ENCODE results near the gene CXXC5. TPM values are rescaled to one million over a fixed set of nuclear protein-coding genes. Genes with fewer than 3 reads are reported as not detected.
A peak's percentile ranks its signal among the peaks of the same experiment; 100 is the strongest.

CXXC5 gene
- polyA plus RNA-seq, 2 donors, result 21.9 to 27.8 TPM

DNA sequence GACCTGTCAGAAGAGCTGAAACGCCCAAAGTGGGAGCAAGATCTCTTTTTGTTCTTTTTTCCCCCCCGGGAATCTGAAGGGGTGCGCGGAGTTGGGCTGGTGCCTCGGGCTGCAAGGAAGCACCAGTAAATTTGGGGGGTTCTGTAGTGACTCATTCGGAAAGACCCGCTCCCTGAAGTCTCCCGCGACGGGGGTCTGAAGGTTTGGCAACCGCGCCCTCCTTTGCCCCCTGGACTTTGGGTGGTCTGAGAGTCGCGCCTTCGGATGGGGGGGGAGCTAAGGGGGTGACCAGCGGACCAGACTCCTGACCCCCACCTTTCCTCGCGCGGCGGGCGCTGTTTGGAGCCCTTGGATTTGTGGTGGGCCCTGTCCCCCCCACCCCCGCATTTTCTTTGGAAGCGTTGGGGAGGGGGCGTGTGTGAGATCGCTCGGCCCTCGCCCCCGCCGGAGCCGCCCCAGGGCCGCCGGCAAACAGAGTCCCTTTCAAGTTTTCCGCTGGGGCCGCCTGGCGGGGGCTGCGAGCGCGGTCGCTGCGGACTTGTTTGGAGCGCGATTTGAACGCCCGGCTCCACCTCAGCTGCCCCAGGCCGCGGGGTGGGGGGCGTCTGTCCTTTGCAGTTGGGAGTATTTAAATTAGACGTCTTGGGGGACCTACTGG lies 2.0 kb downstream of the CXXC5 start:
- Histone ChIP-seq H3K4me3 (ENCODE audit: low read depth in 1 of 2, low read length in 2 of 2) (peak overlapping the region; percentile 65 to 74), H3K27ac (ENCODE audit: low read depth in 2 of 2, low read length in 1 of 2) (peak overlapping the region; percentile 76 to 86), H3K27me3 (ENCODE audit: control insufficient read depth in 1 of 2, insufficient read depth in 2 of 2, low read length in 2 of 2) (peaks cover 0 to 3% of the 10 kb centered on the region in 2 donors), H3K9me3 (ENCODE audit: control insufficient read depth in 2 of 2, insufficient read depth in 1 of 2, low read depth in 1 of 2, low read length in 1 of 2) (no peaks in the 10 kb centered on the region), H3K4me1 (ENCODE audit: control insufficient read depth in 2 of 2, insufficient read depth in 2 of 2, low read length in 1 of 2) (peaks cover 0 to 20% of the 10 kb centered on the region in 2 donors), H3K36me3 (ENCODE audit: control insufficient read depth in 2 of 2, insufficient read depth in 2 of 2, low read length in 1 of 2) (no peaks in the 10 kb centered on the region)
- WGBS, 2 donors, result 2% methylated on average over 46 to 48 of the region's 48 CpGs

DNA sequence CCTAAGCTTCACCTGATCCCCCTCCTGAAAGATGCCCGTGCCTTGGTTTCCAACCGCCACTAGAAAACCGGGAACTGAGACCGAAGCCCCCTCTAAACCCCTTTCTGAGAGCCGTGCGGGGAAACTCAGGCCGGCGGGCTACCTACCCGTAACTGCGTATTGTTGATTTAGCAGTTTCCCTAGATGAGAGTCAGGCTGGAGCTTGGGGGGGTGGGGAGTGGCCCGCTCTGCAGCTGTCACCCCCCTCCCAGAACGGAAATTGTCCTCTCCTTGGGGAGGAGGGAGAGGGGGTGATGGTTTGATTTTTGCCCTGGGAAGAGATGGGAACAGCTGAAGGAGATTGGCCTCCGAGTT lies 2.5 kb downstream of the CXXC5 start:
- 22 to 45% methylated on average over 13 of the region's 13 CpGs for WGBS, 2 donors
- Histone ChIP-seq H3K27me3 (ENCODE audit: control insufficient read depth in 1 of 2, insufficient read depth in 2 of 2, low read length in 2 of 2) (peaks cover 0 to 3% of the 10 kb centered on the region in 2 donors), H3K9me3 (ENCODE audit: control insufficient read depth in 2 of 2, insufficient read depth in 1 of 2, low read depth in 1 of 2, low read length in 1 of 2) (no peaks in the 10 kb centered on the region), H3K4me3 (ENCODE audit: low read depth in 1 of 2, low read length in 2 of 2) (peak overlapping the region; percentile 65 to 74), H3K27ac (ENCODE audit: low read depth in 2 of 2, low read length in 1 of 2) (peak overlapping the region; percentile 76 to 86), H3K36me3 (ENCODE audit: control insufficient read depth in 2 of 2, insufficient read depth in 2 of 2, low read length in 1 of 2) (no peaks in the 10 kb centered on the region), H3K4me1 (ENCODE audit: control insufficient read depth in 2 of 2, insufficient read depth in 2 of 2, low read length in 1 of 2) (peaks cover under 1 to 20% of the 10 kb centered on the region in 2 donors)

DNA sequence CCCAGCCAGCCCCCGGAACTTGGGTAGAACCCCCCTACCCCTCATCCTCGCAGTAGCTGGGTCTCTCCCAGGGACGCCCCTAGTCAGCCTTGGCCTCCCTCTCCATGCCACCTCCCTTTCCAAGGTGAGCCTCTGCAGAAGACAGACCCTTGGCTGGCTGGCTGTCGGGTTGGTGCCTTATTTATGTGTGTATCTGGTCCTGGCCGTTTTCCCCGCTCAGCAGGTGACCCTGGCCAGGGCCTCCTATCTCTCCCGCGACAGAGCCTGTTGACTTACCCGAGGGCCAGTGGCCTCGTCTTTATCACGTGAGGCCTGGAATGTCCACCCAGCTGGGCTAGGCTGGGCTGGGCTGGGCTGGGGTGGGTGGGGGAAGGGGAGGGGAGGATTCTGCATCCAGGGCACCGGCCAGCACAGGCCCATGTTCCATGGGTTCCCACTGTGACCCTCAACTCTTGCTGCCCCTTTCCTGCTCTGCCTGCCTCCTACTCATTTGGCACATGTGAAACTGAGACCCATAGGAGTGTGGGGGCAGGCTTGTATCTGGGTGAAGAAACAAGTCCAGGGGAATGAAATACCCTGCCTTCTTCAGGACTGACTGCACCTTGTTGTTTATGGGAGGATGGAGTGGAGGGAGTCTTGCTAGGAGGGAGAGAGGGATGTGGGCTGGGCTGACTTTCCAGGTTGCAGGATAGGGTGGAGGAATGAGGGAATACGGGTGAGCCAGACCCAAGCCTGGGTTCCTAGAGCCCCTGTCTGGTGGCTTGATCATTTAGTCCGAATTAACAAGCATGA lies 3.1 kb downstream of the CXXC5 start:
- peak overlapping the region; percentile 76 to 86 for H3K27ac ChIP-seq (ENCODE audit: low read depth in 2 of 2, low read length in 1 of 2)
- peaks cover 0 to 3% of the 10 kb centered on the region in 2 donors for H3K27me3 ChIP-seq (ENCODE audit: control insufficient read depth in 1 of 2, insufficient read depth in 2 of 2, low read length in 2 of 2)
- WGBS, 2 donors, result 42 to 48% methylated on average over 14 of the region's 14 CpGs
- H3K9me3 ChIP-seq (ENCODE audit: control insufficient read depth in 2 of 2, insufficient read depth in 1 of 2, low read depth in 1 of 2, low read length in 1 of 2), result no peaks in the 10 kb centered on the region
- H3K4me1 ChIP-seq (ENCODE audit: control insufficient read depth in 2 of 2, insufficient read depth in 2 of 2, low read length in 1 of 2), result peaks cover 6 to 24% of the 10 kb centered on the region in 2 donors
- peak overlapping the region; percentile 65 to 74 for H3K4me3 ChIP-seq (ENCODE audit: low read depth in 1 of 2, low read length in 2 of 2)
- H3K36me3 ChIP-seq (ENCODE audit: control insufficient read depth in 2 of 2, insufficient read depth in 2 of 2, low read length in 1 of 2), result no peaks in the 10 kb centered on the region

DNA sequence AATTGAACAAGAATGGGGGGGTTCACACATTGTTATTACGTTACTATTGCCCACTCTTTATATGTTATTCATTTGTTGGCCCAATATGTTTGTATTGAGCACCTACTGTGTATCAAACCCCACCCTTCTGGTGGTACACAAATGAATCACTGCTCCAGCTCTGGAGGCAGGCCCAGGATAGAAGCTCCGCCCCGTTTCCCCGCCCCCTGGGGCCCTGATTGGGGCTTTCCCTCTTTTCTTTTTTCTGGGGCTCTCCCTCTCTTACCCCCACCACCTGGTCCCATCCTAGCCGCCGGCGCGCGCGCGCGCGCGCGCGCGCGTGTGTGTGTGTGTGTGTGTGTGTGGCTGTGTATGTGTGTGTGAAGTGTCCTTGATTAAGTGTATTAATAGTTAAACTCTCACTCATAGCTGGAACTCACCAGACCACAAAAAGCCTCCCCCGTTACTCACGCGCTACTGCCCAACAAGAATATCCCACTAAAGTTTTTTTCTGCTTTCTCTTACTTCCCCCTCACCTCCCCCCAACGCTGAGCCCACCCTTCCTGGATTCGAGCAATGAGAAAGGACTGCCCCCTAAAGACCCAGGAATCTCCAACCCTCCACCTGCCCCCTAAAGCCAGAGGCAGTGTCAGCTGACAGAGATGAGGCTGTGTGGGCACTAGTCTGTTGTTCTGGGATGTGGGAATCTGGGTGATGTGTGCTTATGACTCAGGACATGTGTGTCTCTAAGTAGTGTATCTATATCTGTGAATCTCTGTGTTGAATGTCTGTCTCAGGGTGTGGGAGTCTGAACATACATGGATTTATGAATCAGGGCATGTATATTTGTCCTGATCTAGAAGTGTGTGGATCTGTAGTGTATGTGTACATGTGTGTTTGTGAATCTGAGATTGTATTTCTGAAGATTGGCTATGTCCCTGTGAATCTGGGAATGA lies 4.0 kb downstream of the CXXC5 start:
- Histone ChIP-seq H3K4me3 (ENCODE audit: low read depth in 1 of 2, low read length in 2 of 2) (no peak overlapping the region), H3K4me1 (ENCODE audit: control insufficient read depth in 2 of 2, insufficient read depth in 2 of 2, low read length in 1 of 2) (peaks cover 7 to 25% of the 10 kb centered on the region in 2 donors), H3K36me3 (ENCODE audit: control insufficient read depth in 2 of 2, insufficient read depth in 2 of 2, low read length in 1 of 2) (no peaks in the 10 kb centered on the region), H3K9me3 (ENCODE audit: control insufficient read depth in 2 of 2, insufficient read depth in 1 of 2, low read depth in 1 of 2, low read length in 1 of 2) (no peaks in the 10 kb centered on the region), H3K27me3 (ENCODE audit: control insufficient read depth in 1 of 2, insufficient read depth in 2 of 2, low read length in 2 of 2) (peaks cover 0 to 3% of the 10 kb centered on the region in 2 donors), H3K27ac (ENCODE audit: low read depth in 2 of 2, low read length in 1 of 2) (peak overlapping the region; percentile 76 to 86)
- 10 to 16% methylated on average over 11 to 23 of the region's 23 CpGs for WGBS, 2 donors

DNA sequence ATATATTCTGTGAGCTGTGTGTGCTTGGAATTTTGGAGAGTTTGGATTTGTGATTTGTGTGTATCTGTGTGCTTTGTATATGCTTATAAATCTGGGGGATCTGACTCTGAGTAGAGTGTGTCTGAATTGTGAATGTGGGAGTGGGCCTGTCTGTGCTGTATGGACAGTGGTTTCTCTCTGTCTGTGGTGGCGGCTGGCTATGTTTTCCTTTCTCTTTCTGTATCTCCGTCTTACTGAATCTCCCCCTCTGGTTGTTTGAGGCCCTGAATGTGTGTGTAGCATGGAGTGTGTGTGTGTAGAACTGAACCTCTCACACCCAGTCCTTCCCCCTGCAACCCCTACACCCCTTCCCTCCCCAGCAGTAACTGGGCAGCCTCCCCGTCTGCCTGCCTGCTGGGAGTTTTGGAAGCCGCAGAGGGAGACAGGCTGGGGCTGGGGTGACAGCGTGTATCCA lies 4.7 kb downstream of the CXXC5 start:
- no peak overlapping the region for H3K4me3 ChIP-seq (ENCODE audit: low read depth in 1 of 2, low read length in 2 of 2)
- peaks cover 0 to 3% of the 10 kb centered on the region in 2 donors for H3K27me3 ChIP-seq (ENCODE audit: control insufficient read depth in 1 of 2, insufficient read depth in 2 of 2, low read length in 2 of 2)
- H3K36me3 ChIP-seq (ENCODE audit: control insufficient read depth in 2 of 2, insufficient read depth in 2 of 2, low read length in 1 of 2), result no peaks in the 10 kb centered on the region
- H3K4me1 ChIP-seq (ENCODE audit: control insufficient read depth in 2 of 2, insufficient read depth in 2 of 2, low read length in 1 of 2), result peaks cover 7 to 27% of the 10 kb centered on the region in 2 donors
- H3K9me3 ChIP-seq (ENCODE audit: control insufficient read depth in 2 of 2, insufficient read depth in 1 of 2, low read depth in 1 of 2, low read length in 1 of 2), result no peaks in the 10 kb centered on the region
- H3K27ac ChIP-seq (ENCODE audit: low read depth in 2 of 2, low read length in 1 of 2), result peak overlapping the region; percentile 70 to 86
- 36 to 44% methylated on average over 5 of the region's 5 CpGs for WGBS, 2 donors

DNA sequence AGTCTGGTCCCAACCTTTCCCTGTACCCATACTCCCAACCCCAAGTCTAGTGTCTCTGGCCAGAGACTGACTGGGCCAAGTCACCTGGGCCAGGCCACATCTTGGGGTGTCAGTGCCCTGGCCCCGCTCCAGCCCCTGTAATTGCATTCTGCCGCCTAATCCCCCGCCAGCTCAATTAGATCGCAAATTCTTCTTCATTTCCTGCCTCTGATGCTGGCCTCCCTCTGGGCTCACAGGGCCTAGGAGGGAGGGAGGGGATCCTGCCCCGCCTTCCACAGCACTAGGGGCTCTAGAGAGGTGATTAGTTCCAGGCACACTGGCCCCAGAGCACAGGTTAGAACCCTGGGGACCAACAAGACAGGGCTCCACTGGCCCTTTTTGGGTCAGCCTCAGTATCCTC lies 5.5 kb downstream of the CXXC5 start:
- Histone ChIP-seq H3K4me3 (ENCODE audit: low read depth in 1 of 2, low read length in 2 of 2) (no peak overlapping the region), H3K4me1 (ENCODE audit: control insufficient read depth in 2 of 2, insufficient read depth in 2 of 2, low read length in 1 of 2) (peaks cover 7 to 33% of the 10 kb centered on the region in 2 donors), H3K9me3 (ENCODE audit: control insufficient read depth in 2 of 2, insufficient read depth in 1 of 2, low read depth in 1 of 2, low read length in 1 of 2) (no peaks in the 10 kb centered on the region), H3K36me3 (ENCODE audit: control insufficient read depth in 2 of 2, insufficient read depth in 2 of 2, low read length in 1 of 2) (no peaks in the 10 kb centered on the region), H3K27ac (ENCODE audit: low read depth in 2 of 2, low read length in 1 of 2) (peak overlapping the region; percentile 26 to 68), H3K27me3 (ENCODE audit: control insufficient read depth in 1 of 2, insufficient read depth in 2 of 2, low read length in 2 of 2) (peaks cover 0 to 3% of the 10 kb centered on the region in 2 donors)
- 39 to 58% methylated on average over 5 of the region's 5 CpGs for WGBS, 2 donors

DNA sequence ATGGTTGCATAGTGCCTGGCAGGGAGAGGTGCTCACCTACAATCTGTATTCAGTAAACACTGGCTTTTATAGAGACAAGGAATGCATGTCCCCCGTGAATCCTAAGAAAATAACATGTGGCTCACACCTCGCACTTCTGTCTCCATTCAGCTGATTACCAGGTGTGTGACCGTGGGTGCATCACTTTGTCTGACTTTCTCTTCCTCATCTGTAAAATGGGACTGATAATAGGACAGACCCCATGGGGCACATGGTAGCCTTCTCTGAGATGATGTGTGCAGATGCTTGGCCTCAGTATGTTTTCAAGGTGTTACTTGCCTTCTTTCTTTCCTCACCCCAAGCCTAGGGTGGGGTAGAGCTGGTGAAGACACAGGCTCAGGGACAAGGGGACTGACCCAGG lies 6.3 kb downstream of the CXXC5 start:
- Histone ChIP-seq H3K9me3 (ENCODE audit: control insufficient read depth in 2 of 2, insufficient read depth in 1 of 2, low read depth in 1 of 2, low read length in 1 of 2) (no peaks in the 10 kb centered on the region), H3K4me1 (ENCODE audit: control insufficient read depth in 2 of 2, insufficient read depth in 2 of 2, low read length in 1 of 2) (peaks cover 10 to 41% of the 10 kb centered on the region in 2 donors), H3K27me3 (ENCODE audit: control insufficient read depth in 1 of 2, insufficient read depth in 2 of 2, low read length in 2 of 2) (peaks cover 0 to 3% of the 10 kb centered on the region in 2 donors), H3K36me3 (ENCODE audit: control insufficient read depth in 2 of 2, insufficient read depth in 2 of 2, low read length in 1 of 2) (no peaks in the 10 kb centered on the region), H3K27ac (ENCODE audit: low read depth in 2 of 2, low read length in 1 of 2) (peak overlapping the region; percentile 35 to 76), H3K4me3 (ENCODE audit: low read depth in 1 of 2, low read length in 2 of 2) (no peak overlapping the region)
- WGBS, 2 donors, result 74 to 93% methylated on average over 3 of the region's 3 CpGs

DNA sequence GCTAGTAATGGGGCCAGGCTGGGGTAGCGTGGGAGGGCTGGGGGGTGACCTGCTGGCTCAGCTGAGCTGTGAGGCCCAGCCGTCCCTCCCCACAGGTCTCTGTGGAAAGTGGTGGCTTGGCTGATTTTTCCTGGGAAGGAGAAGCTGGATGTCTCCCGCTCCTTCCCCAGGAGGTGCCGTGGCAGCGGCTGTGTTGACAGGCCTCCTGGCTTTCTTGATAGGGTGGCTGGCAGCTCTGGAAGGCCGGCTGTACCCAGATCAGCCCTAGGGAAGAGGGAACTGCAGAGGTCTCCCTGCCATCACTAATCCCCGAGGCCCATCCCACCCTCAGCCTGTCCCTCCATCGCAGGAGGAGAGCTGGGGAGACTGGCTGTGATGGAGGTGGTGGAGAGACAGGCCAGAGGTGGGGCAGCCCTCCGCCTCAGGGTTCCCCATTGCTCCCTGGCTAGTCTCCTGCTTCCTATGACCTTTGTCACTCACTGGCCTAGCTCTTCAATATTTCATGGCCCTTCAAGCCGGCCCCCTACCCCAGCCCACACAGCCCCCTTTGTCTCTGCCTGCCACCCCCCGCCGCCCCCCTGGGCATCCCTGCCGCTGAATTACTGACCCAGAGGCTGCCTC lies 6.8 kb downstream of the CXXC5 start:
- H3K9me3 ChIP-seq (ENCODE audit: control insufficient read depth in 2 of 2, insufficient read depth in 1 of 2, low read depth in 1 of 2, low read length in 1 of 2), result no peaks in the 10 kb centered on the region
- peaks cover 16 to 45% of the 10 kb centered on the region in 2 donors for H3K4me1 ChIP-seq (ENCODE audit: control insufficient read depth in 2 of 2, insufficient read depth in 2 of 2, low read length in 1 of 2)
- H3K36me3 ChIP-seq (ENCODE audit: control insufficient read depth in 2 of 2, insufficient read depth in 2 of 2, low read length in 1 of 2), result no peaks in the 10 kb centered on the region
- no peaks in the 10 kb centered on the region for H3K27me3 ChIP-seq (ENCODE audit: control insufficient read depth in 1 of 2, insufficient read depth in 2 of 2, low read length in 2 of 2)
- no peak overlapping the region for H3K4me3 ChIP-seq (ENCODE audit: low read depth in 1 of 2, low read length in 2 of 2)
- WGBS, 2 donors, result 64 to 82% methylated on average over 13 of the region's 13 CpGs
- H3K27ac ChIP-seq (ENCODE audit: low read depth in 2 of 2, low read length in 1 of 2), result peak overlapping the region; percentile 69 to 76
